ENCODE results near the gene ZNF19. TPM values are rescaled to one million over a fixed set of nuclear protein-coding genes. Genes with fewer than 3 reads are reported as not detected.

Gene ZNF19
- total and polyA plus RNA-seq, 9 of the 15 experiments (the other 6 are each of a cell fraction or from before 2014, with no cell fraction given), result 1.2 to 2.8 (median 1.8) TPM

- no peak for TF ChIP-seq ETS2 (tag; IDR thresholded peaks at IDR 0.05; ENCODE audit: borderline replicate concordance, poor library complexity, severe bottlenecking)
- no peaks in the 10 kb centered on the region for H4K20me1 ChIP-seq (replicated peaks; ENCODE audit: control insufficient read depth, insufficient read depth, low read length)
- no peaks in the 10 kb centered on the region for H3K9me1 ChIP-seq (ENCODE audit: control insufficient read depth, insufficient read depth, low read length)
- H3K4me2 ChIP-seq (ENCODE audit: insufficient read depth, low read length), result no peak overlapping the region
- H3K36me3 ChIP-seq (ENCODE audit: control insufficient read depth, insufficient read depth, low read length), result no peaks in the 10 kb centered on the region
- no peaks in the 10 kb centered on the region for H3K79me2 ChIP-seq (ENCODE audit: control insufficient read depth, insufficient read depth, low read length)
- H3K9me3 ChIP-seq (replicated peaks; ENCODE audit: control insufficient read depth, insufficient read depth, low read depth, low read length), result no peaks in the 10 kb centered on the region
- H3K4me3 ChIP-seq, result no peak overlapping the region
- DNase-seq (ENCODE audit: extremely low read depth in 1 of 4, low spot score in 3 of 4) (no peak), ATAC-seq (no peak), FAIRE-seq (no peak)
- no peak overlapping the region for H3K9ac ChIP-seq (ENCODE audit: insufficient read depth in 1 of 2, low read depth in 2 of 2, low read length in 2 of 2)
- ChIA-PET POLR2A (interaction anchor here (0.5 kb wide), 1 partner anchor 19 kb away, joined by 3 read pairs; no protein-coding TSS in a partner anchor), CTCF (ENCODE audit: low intra/inter-chr PET ratio) (interaction anchor here (0.6 kb wide), 1 partner anchor 1432 kb away, joined by 3 read pairs; no protein-coding TSS in a partner anchor)
- 0% methylated on average over 2 of the region's 2 CpGs for WGBS (ENCODE audit: insufficient coverage, low coverage, missing lambda C conversion rate)
- BruUV-seq (replicated peaks), result no TSS peak
- H3K4me1 ChIP-seq (replicated peaks in 1 of 2; ENCODE audit: control insufficient read depth in 2 of 2, insufficient read depth in 2 of 2, low read length in 2 of 2), result no peaks in the 10 kb centered on the region
- no peak overlapping the region for H2AFZ ChIP-seq (ENCODE audit: low read depth, low read length)
- in situ Hi-C loops (cut with MboI), result no loop called here
- H3K27me3 ChIP-seq (ENCODE audit: control insufficient read depth in 2 of 2, insufficient read depth in 2 of 2, low read length in 2 of 2), result no peaks in the 10 kb centered on the region
- no peak overlapping the region for H3K27ac ChIP-seq (ENCODE audit: extremely low read depth, low read depth, low read length)
- intact Hi-C loops (cut with micrococcal nuclease), result no loop called here
These were observed 17.1 kb downstream of the ZNF19 start for GRCh38 chr16:71472051-71472450.

- intact Hi-C loops (cut with micrococcal nuclease) (no loop called here), in situ Hi-C loops (cut with MboI) (no loop called here)
- ChIA-PET CTCF (ENCODE audit: low intra/inter-chr PET ratio) (no interaction called here), POLR2A (interaction anchor here (0.8 kb wide), 1 partner anchor 9 kb away, joined by 3 read pairs; no protein-coding TSS in a partner anchor)
- 25% methylated on average over 7 of the region's 9 CpGs for WGBS (ENCODE audit: insufficient coverage, low coverage, missing lambda C conversion rate)
- Histone ChIP-seq H4K20me1 (replicated peaks; ENCODE audit: control insufficient read depth, insufficient read depth, low read length) (no peaks in the 10 kb centered on the region), H3K9me3 (replicated peaks; ENCODE audit: control insufficient read depth, insufficient read depth, low read depth, low read length) (no peaks in the 10 kb centered on the region), H3K4me1 (replicated peaks in 1 of 2; ENCODE audit: control insufficient read depth in 2 of 2, insufficient read depth in 2 of 2, low read length in 2 of 2) (no peaks in the 10 kb centered on the region), H3K27ac (ENCODE audit: extremely low read depth, low read depth, low read length) (no peak overlapping the region), H3K36me3 (ENCODE audit: control insufficient read depth, insufficient read depth, low read length) (no peaks in the 10 kb centered on the region), H3K4me2 (ENCODE audit: insufficient read depth, low read length) (no peak overlapping the region), H2AFZ (ENCODE audit: low read depth, low read length) (no peak overlapping the region), H3K27me3 (ENCODE audit: control insufficient read depth in 2 of 2, insufficient read depth in 2 of 2, low read length in 2 of 2) (no peaks in the 10 kb centered on the region), H3K9ac (ENCODE audit: insufficient read depth in 1 of 2, low read depth in 2 of 2, low read length in 2 of 2) (no peak overlapping the region), H3K4me3 (no peak overlapping the region), H3K9me1 (ENCODE audit: control insufficient read depth, insufficient read depth, low read length) (no peaks in the 10 kb centered on the region), H3K79me2 (ENCODE audit: control insufficient read depth, insufficient read depth, low read length) (no peaks in the 10 kb centered on the region)
- peak; percentile 67 to 84 (median 83) for DNase-seq (ENCODE audit: extremely low read depth in 1 of 4, low spot score in 3 of 4)
- BruUV-seq (replicated peaks), result no TSS peak
- peak; percentile 62 for FAIRE-seq
- ATAC-seq, result peak; percentile 83
- TF ChIP-seq ZZZ3 (IDR thresholded peaks at IDR 0.05) (no peak), NCOA1 (IDR thresholded peaks at IDR 0.05; ENCODE audit: low read depth) (peak; percentile 98), GABPB1 (CRISPR knock-in tag; IDR thresholded peaks at IDR 0.05) (no peak; the same call in 1 of the 2 replicates), ZNF512 (tag; IDR thresholded peaks at IDR 0.05) (no peak), SAFB (IDR thresholded peaks at IDR 0.05; ENCODE audit: borderline replicate concordance, low read depth, low read length) (no peak), CREM (IDR thresholded peaks at IDR 0.05; ENCODE audit: low read depth) (peak; percentile 65), SOX6 (IDR thresholded peaks at IDR 0.05) (no peak), LARP7 (IDR thresholded peaks at IDR 0.05) (no peak), MXI1 (IDR thresholded peaks at IDR 0.05; ENCODE audit: low read depth, low read length) (0 out of 2 replicates have a peak, but pooled peaks have one; percentile 49), KAT7 (CRISPR knock-in tag; IDR thresholded peaks at IDR 0.05; ENCODE audit: borderline replicate concordance) (0 out of 2 replicates have a peak, but pooled peaks have one; percentile 54), CSDE1 (IDR thresholded peaks at IDR 0.05) (no peak), FOXP4 (CRISPR knock-in tag; IDR thresholded peaks at IDR 0.05; ENCODE audit: borderline replicate concordance) (peak; percentile 64; the same call in 1 of the 2 replicates), CBX3 (IDR thresholded peaks at IDR 0.05; ENCODE audit: borderline replicate concordance in 1 of 2, low read length in 2 of 2) (peak in 1 of 2 experiments; percentile 38; a peak in 1 of 3 replicates)
These were observed 21.3 kb downstream of the ZNF19 start for GRCh38 chr16:71467810-71468209.
